OCI-LY7 (cell line): ENCODE measurements around the gene KLK7. TPM values are rescaled to one million over a fixed set of nuclear protein-coding genes. Genes with fewer than 3 reads are reported as not detected.

Experiments
- BruUV-seq: library from RNA; stranded (reverse); fragments of 400-500 nt; replicated peaks from 2 replicates; lab custom pipeline; 2021; lab: Mats Ljungman, UMichigan
- CTCF ChIA-PET: fragments of 300-600 bp; sonication (Branson Sonifier 250); formaldehyde crosslinking; loops from one replicate; lab custom pipeline; 2022; ENCODE audit warnings: antibody characterized with exemption; ENCODE audit not compliant: unreplicated experiment; lab: Charles Lee
- POLR2A ChIA-PET: fragments of 300-600 bp; sonication (Branson Sonifier 250); formaldehyde crosslinking; loops from one replicate; lab custom pipeline; 2022; ENCODE audit warnings: antibody characterized with exemption; lab: Charles Lee
- DNase-seq: peaks from one replicate; pipeline ENCODE4 v3.0.0-alpha.2; 2015; ENCODE audit warnings: low spot score
- H2AFZ ChIP-seq: fragments of 200-600 bp; sonication (generic), shearing (Covaris generic); 2 replicates; pipeline ENCODE4 v1.6.1; 2014; ENCODE audit warnings: mild to moderate bottlenecking, antibody characterized with exemption, low read length, moderate library complexity
- H3K27ac ChIP-seq: fragments of 200-600 bp; sonication (generic); 2 replicates; pipeline ENCODE4 v1.5.1; 2014; ENCODE audit warnings: mixed run types, low read depth, mild to moderate bottlenecking, moderate library complexity, low read length, inconsistent platforms; ENCODE audit not compliant: poor library complexity, severe bottlenecking
- H3K36me3 ChIP-seq: fragments of 200-600 bp; sonication (generic); 2 replicates; pipeline ENCODE4 v1.6.1; 2014; ENCODE audit warnings: mild to moderate bottlenecking, antibody characterized with exemption, low read length, moderate library complexity, mixed read lengths; ENCODE audit not compliant: insufficient read depth
- H3K4me1 ChIP-seq: fragments of 200-600 bp; sonication (generic); 2 replicates; pipeline ENCODE4 v1.5.1; 2014; ENCODE audit warnings: mild to moderate bottlenecking, low read length; ENCODE audit not compliant: insufficient read depth, poor library complexity, severe bottlenecking
- H3K4me2 ChIP-seq: fragments of 200-600 bp; sonication (generic); 2 replicates; pipeline ENCODE4 v1.6.1; 2014; ENCODE audit warnings: mild to moderate bottlenecking, low read length
- H3K4me3 ChIP-seq: fragments of 200-600 bp; sonication (generic); 2 replicates; pipeline ENCODE4 v1.5.1; 2014; ENCODE audit warnings: mild to moderate bottlenecking, low read depth, low read length; ENCODE audit not compliant: poor library complexity, severe bottlenecking
- H3K79me2 ChIP-seq: fragments of 200-600 bp; sonication (generic); 2 replicates; pipeline ENCODE4 v1.6.1; 2016; ENCODE audit warnings: low read depth, mild to moderate bottlenecking, low read length, moderate library complexity, mixed read lengths; ENCODE audit not compliant: insufficient read depth
- H3K9me2 ChIP-seq: fragments of 200-600 bp; sonication (generic); 2 replicates; pipeline ENCODE4 v1.6.1; 2016; ENCODE audit warnings: mild to moderate bottlenecking, low read length, mixed read lengths; ENCODE audit not compliant: insufficient read depth
- H3K9me3 ChIP-seq: fragments of 200-600 bp; sonication (generic); 2 replicates; pipeline ENCODE4 v1.6.1; 2014; ENCODE audit warnings: mild to moderate bottlenecking, mixed run types, low read length, mixed read lengths
- H4K20me1 ChIP-seq: fragments of 200-600 bp; sonication (generic); 2 replicates; pipeline ENCODE4 v1.6.1; 2014; ENCODE audit warnings: mild to moderate bottlenecking, antibody characterized with exemption, low read length, moderate library complexity, mixed read lengths; ENCODE audit not compliant: insufficient read depth
- EZH2phosphoT487 ChIP-seq: fragments of 200-600 bp; sonication (generic); IDR thresholded peaks from 2 replicates; pipeline ENCODE4 v1.6.1; 2018; ENCODE audit warnings: low read depth, borderline replicate concordance, mild to moderate bottlenecking, mixed run types, antibody characterized with exemption, low read length, moderate library complexity, mixed read lengths
- intact Hi-C: fragments of 100-400 bp; cut with micrococcal nuclease; formaldehyde crosslinking; loops from one replicate; pipeline ENCODE4 v1.10.0; 2022; ENCODE audit not compliant: unreplicated experiment
- total RNA-seq, 2 experiments: library from RNA; depleted of rRNA in 1 of 2; stranded (reverse); fragments of >200 nt in 1 of 2; shearing (Covaris generic) in 1 of 2; gene quantifications; 2 replicates each; pipeline ENCODE4 v1.2.3, GENCODE V29; 2014 to 2022
- TF ChIP-seq, protein P1 (sequence below): fragments of 200-600 bp; sonication (generic); conservative IDR thresholded peaks from 2 replicates; pipeline ENCODE4 v1.5.1; 2014; ENCODE audit warnings: mild to moderate bottlenecking, antibody characterized with exemption, low read length, moderate library complexity, mixed read lengths

KLK7 gene
- total RNA-seq, 2 experiments from 2014 or later = not detected

DNA sequence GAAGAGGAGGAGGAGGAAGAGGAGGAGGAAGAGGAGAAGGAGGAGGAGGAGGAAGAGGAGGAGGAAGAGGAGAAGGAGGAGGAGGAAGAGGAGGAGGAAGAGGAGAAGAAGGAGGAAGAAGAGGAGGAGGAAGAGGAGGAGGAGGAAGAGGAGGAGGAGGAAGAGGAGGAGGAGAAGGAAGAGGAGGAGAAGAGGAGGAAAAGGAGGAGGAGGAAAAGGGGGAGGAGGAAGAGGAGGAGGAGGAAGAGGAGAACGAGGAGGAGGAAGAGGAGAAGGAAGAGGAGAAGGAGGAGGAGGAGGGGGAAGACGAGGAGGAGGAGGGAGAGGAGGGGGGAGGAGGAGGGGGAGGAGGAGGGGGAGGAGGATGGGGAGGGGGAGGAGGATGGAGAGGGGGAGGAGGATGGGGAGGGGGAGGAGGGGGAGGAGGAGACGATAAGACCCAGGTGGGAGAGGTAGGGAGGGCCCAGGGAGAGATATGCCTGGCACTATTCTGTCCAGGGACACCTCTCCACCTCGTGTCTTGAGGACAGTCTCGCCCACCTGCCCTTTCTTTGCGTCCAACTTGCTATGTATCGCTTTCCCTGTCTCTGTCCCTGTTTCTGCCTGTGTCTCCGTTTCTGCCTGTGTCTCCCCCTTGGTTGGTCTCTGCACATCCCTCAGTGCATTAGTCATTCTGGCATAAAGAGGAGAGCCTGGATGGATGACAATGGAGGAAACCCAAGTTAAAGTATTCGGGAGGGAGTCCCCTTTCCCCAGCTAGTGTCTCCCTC, 23.8 kb downstream of the KLK7 start:
- H3K9me3 ChIP-seq = no peaks in the 10 kb centered on the region

DNA sequence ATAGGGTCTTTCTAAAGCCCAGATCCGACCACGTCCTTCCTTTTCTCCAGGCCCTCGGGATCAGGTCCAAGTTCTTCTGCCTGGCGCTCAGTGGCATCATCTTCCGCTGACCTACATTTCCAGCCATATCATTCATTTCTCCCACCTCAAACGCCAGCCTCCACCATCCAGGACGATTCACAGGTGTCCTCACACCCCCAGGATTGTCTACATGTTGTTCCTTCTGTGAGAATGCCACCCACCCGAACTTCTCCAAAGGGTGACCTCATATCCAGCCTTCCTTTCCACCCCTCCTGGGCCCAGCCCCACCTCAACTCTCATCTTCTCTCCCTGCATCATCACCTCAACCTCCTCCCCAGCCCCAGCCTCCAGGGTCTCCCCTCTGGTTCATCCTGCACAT, 26.1 kb downstream of the KLK7 start:
- DNase-seq = no peak
- Histone ChIP-seq H3K9me3 (no peaks in the 10 kb centered on the region), H3K27ac (no peak overlapping the region), H3K4me1 (no peaks in the 10 kb centered on the region), H3K36me3 (no peaks in the 10 kb centered on the region), H3K4me3 (no peak overlapping the region), H3K79me2 (no peaks in the 10 kb centered on the region), H2AFZ (no peak overlapping the region), H4K20me1 (no peaks in the 10 kb centered on the region), H3K9me2 (no peaks in the 10 kb centered on the region), H3K4me2 (no peak overlapping the region)
- TF ChIP-seq, protein P1, sequence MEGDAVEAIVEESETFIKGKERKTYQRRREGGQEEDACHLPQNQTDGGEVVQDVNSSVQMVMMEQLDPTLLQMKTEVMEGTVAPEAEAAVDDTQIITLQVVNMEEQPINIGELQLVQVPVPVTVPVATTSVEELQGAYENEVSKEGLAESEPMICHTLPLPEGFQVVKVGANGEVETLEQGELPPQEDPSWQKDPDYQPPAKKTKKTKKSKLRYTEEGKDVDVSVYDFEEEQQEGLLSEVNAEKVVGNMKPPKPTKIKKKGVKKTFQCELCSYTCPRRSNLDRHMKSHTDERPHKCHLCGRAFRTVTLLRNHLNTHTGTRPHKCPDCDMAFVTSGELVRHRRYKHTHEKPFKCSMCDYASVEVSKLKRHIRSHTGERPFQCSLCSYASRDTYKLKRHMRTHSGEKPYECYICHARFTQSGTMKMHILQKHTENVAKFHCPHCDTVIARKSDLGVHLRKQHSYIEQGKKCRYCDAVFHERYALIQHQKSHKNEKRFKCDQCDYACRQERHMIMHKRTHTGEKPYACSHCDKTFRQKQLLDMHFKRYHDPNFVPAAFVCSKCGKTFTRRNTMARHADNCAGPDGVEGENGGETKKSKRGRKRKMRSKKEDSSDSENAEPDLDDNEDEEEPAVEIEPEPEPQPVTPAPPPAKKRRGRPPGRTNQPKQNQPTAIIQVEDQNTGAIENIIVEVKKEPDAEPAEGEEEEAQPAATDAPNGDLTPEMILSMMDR = no peak
- no peak for TF ChIP-seq EZH2phosphoT487
- CTCF ChIA-PET = no interaction called here
- POLR2A ChIA-PET = no interaction called here
- BruUV-seq = no TSS peak
- intact Hi-C loops = no loop called here

More for the DNA sequence above, 23.8 kb downstream of the KLK7 start:
- no TSS peak for BruUV-seq
- DNase-seq = no peak
- intact Hi-C loops = no loop called here
- no peaks in the 10 kb centered on the region for H3K4me1 ChIP-seq
- ChIA-PET POLR2A (no interaction called here), CTCF (no interaction called here)
- H4K20me1 ChIP-seq = no peaks in the 10 kb centered on the region
- H2AFZ ChIP-seq = no peak overlapping the region
- no peak overlapping the region for H3K4me2 ChIP-seq
- no peaks in the 10 kb centered on the region for H3K9me2 ChIP-seq
- no peaks in the 10 kb centered on the region for H3K79me2 ChIP-seq
- no peaks in the 10 kb centered on the region for H3K36me3 ChIP-seq
- H3K4me3 ChIP-seq = no peak overlapping the region
- H3K27ac ChIP-seq = no peak overlapping the region
- TF ChIP-seq, protein P1 = no peak
- no peak for TF ChIP-seq EZH2phosphoT487

DNA sequence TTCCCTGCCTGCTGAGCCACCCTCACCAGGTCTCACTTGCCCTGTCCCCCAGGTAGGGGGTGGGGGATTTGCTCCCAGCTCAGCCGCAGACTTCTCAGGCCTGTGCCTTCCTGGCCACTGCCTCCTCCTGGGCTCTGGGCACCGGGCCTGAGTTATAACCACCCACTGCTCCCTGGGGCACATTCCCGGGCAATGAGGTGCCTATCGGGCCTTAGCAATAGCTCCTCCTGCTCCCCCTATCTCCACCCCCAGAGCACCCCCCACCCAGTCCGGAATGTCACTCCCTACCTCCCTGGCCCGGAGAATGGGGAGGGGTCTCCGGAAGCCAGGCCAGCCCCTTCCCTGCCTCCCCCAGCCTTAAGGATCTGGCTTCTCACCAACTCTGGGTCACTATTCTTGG, 30.8 kb downstream of the KLK7 start, which contains the start of gene KLK5:
Gene KLK5, minus strand, starts transcription at position 129 of the 400 bp plus-strand sequence. CDS start 381 bp downstream, outside the sequence.
- Histone ChIP-seq H3K9me3 (no peaks in the 10 kb centered on the region), H2AFZ (no peak within 1 kb of the TSS), H3K4me2 (no peak within 1 kb of the TSS), H3K9me2 (no peaks in the 10 kb centered on the region), H4K20me1 (no peaks in the 10 kb centered on the region), H3K36me3 (no peaks in the 10 kb centered on the region), H3K4me3 (no peak within 1 kb of the TSS), H3K4me1 (no peaks in the 10 kb centered on the region), H3K79me2 (no peaks in the 10 kb centered on the region), H3K27ac (no peak within 1 kb of the TSS)
- ChIA-PET POLR2A (no interaction called here), CTCF (no interaction called here)
- no TSS peak for BruUV-seq
- TF ChIP-seq, protein P1 = no peak
- no peak for TF ChIP-seq EZH2phosphoT487
- intact Hi-C loops = no loop called here
- no peak for DNase-seq
